ENCODE data around the gene RYR2. TPM values are rescaled to one million over a fixed set of nuclear protein-coding genes. Genes with fewer than 3 reads are reported as not detected.
A peak's percentile ranks its signal among the peaks of the same experiment; 100 is the strongest.
"Not testable (repeated sequence)": the region's sequence is repeated elsewhere in the genome, so short reads cannot be mapped to it uniquely, and the experiment has no call there.

The RYR2 gene
- total RNA-seq, 6 donors from 2014 or later: 1.8 to 23.0 (median 3.7) TPM

- DNase-seq: no peak
- ATAC-seq (ENCODE audit: low FRiP score in 2 of 2): no peak
- Histone ChIP-seq H3K27ac (no peak overlapping the region), H3K4me1 (no peaks in the 10 kb centered on the region), H3K4me3 (no peak overlapping the region), H3K36me3 (no peaks in the 10 kb centered on the region), H3K27me3 (no peaks in the 10 kb centered on the region), H3K9me3 (no peaks in the 10 kb centered on the region)
- TF ChIP-seq POLR2AphosphoS5 (IDR thresholded peaks at IDR 0.05) (no peak), EP300 (IDR thresholded peaks at IDR 0.05) (no peak), POLR2A (IDR thresholded peaks at IDR 0.05) (no peak)
- TF ChIP-seq, protein P1, sequence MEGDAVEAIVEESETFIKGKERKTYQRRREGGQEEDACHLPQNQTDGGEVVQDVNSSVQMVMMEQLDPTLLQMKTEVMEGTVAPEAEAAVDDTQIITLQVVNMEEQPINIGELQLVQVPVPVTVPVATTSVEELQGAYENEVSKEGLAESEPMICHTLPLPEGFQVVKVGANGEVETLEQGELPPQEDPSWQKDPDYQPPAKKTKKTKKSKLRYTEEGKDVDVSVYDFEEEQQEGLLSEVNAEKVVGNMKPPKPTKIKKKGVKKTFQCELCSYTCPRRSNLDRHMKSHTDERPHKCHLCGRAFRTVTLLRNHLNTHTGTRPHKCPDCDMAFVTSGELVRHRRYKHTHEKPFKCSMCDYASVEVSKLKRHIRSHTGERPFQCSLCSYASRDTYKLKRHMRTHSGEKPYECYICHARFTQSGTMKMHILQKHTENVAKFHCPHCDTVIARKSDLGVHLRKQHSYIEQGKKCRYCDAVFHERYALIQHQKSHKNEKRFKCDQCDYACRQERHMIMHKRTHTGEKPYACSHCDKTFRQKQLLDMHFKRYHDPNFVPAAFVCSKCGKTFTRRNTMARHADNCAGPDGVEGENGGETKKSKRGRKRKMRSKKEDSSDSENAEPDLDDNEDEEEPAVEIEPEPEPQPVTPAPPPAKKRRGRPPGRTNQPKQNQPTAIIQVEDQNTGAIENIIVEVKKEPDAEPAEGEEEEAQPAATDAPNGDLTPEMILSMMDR (IDR thresholded peaks at IDR 0.05): no peak
- 50 to 65% methylated on average over 5 of the region's 5 CpGs for WGBS, 2 donors
Observed at GRCh38 chr1:237811633-237812032, 769.6 kb downstream of the RYR2 start.

DNA sequence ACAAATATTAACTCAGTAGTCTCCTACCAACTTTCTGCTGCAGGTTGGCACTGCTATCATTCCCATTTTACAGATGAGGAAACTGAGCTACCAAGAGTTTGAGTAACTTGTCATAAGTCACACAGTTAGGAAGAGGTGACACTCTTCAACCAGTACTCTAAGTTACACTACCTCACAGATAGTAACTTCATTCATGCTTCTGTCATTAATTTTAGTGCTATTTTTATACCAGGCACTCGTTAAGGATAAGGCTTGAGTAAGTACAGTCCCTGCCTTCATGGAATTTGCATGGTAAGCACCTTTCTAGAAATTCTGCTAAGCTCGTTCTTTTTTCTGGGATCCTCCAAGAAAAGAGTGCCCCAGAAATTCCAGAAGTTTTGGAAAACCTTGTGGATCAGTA lies 770.1 kb downstream of the RYR2 start:
- WGBS, 2 donors: 68 to 71% methylated on average over 2 of the region's 2 CpGs
- no peak for ATAC-seq (ENCODE audit: low FRiP score in 2 of 2)
- H3K9me3 ChIP-seq: no peaks in the 10 kb centered on the region

GRCh38 chr1:237814319-237814924 lies 772.4 kb downstream of the RYR2 start:
- H3K27ac ChIP-seq: no peak overlapping the region
- H3K4me1 ChIP-seq: no peaks in the 10 kb centered on the region
- 36 to 43% methylated on average over 5 of the region's 5 CpGs for WGBS, 2 donors
- no peaks in the 10 kb centered on the region for H3K9me3 ChIP-seq
- DNase-seq: no peak
- no peak overlapping the region for H3K4me3 ChIP-seq
- no peak for ATAC-seq (ENCODE audit: low FRiP score in 2 of 2)
- no peaks in the 10 kb centered on the region for H3K27me3 ChIP-seq
- TF ChIP-seq, protein P1 (IDR thresholded peaks at IDR 0.05): no peak
- TF ChIP-seq POLR2AphosphoS5 (IDR thresholded peaks at IDR 0.05) (no peak), POLR2A (IDR thresholded peaks at IDR 0.05) (no peak), EP300 (IDR thresholded peaks at IDR 0.05) (no peak)
- no peaks in the 10 kb centered on the region for H3K36me3 ChIP-seq

More for the DNA sequence above, 770.1 kb downstream of the RYR2 start:
- Histone ChIP-seq H3K4me1 (no peaks in the 10 kb centered on the region), H3K27me3 (no peaks in the 10 kb centered on the region), H3K27ac (no peak overlapping the region), H3K36me3 (no peaks in the 10 kb centered on the region), H3K4me3 (no peak overlapping the region)
- TF ChIP-seq EP300 (IDR thresholded peaks at IDR 0.05) (no peak), POLR2A (IDR thresholded peaks at IDR 0.05) (no peak), POLR2AphosphoS5 (IDR thresholded peaks at IDR 0.05) (no peak)
- TF ChIP-seq, protein P1 (IDR thresholded peaks at IDR 0.05): no peak
- DNase-seq: no peak

GRCh38 chr1:237817277-237817676 lies 775.3 kb downstream of the RYR2 start:
- TF ChIP-seq, protein P1 (IDR thresholded peaks at IDR 0.05): no peak
- TF ChIP-seq POLR2A (IDR thresholded peaks at IDR 0.05) (no peak), POLR2AphosphoS5 (IDR thresholded peaks at IDR 0.05) (no peak), EP300 (IDR thresholded peaks at IDR 0.05) (no peak)
- WGBS, 2 donors: 22 to 24% methylated on average over 1 of the region's 1 CpG
- H3K27me3 ChIP-seq: no peaks in the 10 kb centered on the region
- no peaks in the 10 kb centered on the region for H3K4me1 ChIP-seq
- no peak for ATAC-seq (ENCODE audit: low FRiP score in 2 of 2)
- no peak overlapping the region for H3K4me3 ChIP-seq
- no peak overlapping the region for H3K27ac ChIP-seq
- no peak for DNase-seq
- H3K9me3 ChIP-seq: no peaks in the 10 kb centered on the region
- no peaks in the 10 kb centered on the region for H3K36me3 ChIP-seq

GRCh38 chr1:237820634-237821033 lies 778.6 kb downstream of the RYR2 start:
- WGBS, 2 donors: 83 to 86% methylated on average over 1 to 9 of the region's 9 CpGs
- not testable (repeated sequence) for H3K4me3 ChIP-seq; ATAC-seq (ENCODE audit: low FRiP score in 2 of 2); H3K9me3 ChIP-seq; H3K36me3 ChIP-seq; H3K27me3 ChIP-seq; H3K27ac ChIP-seq; H3K4me1 ChIP-seq
- DNase-seq: peak in 1 of 2 donors; percentile 13
